ENCODE measurements around the gene SUOX.

The SUOX gene

GRCh38 chr12:56029166-56029519, 32.1 kb downstream of the SUOX start:
- no peak overlapping the region for H3K4ac ChIP-seq (ENCODE audit: low read depth, low read length)
- H3K36me3 ChIP-seq (ENCODE audit: control insufficient read depth, insufficient read depth, low read length) = peaks cover 2% of the 10 kb centered on the region
- no peaks in the 10 kb centered on the region for H3K27me3 ChIP-seq (ENCODE audit: insufficient read depth, low read length, poor library complexity)
- no peak overlapping the region for H3K56ac ChIP-seq (ENCODE audit: low read length)
- DNase-seq = no peak
- no peaks in the 10 kb centered on the region for H3K79me1 ChIP-seq (ENCODE audit: low read length)
- H3K79me2 ChIP-seq (ENCODE audit: control insufficient read depth, insufficient read depth, low read length) = no peaks in the 10 kb centered on the region
- no peak overlapping the region for H3K4me3 ChIP-seq (ENCODE audit: low read length)
- no peak overlapping the region for H3K9ac ChIP-seq (ENCODE audit: low read length)
- no peak overlapping the region for H2BK120ac ChIP-seq (ENCODE audit: low read depth, low read length)
- no peak overlapping the region for H3K23ac ChIP-seq (ENCODE audit: low read length)
- H3K27ac ChIP-seq (ENCODE audit: low read depth, low read length) = no peak overlapping the region
- no peak overlapping the region for H3K18ac ChIP-seq (ENCODE audit: low read length)
- H4K5ac ChIP-seq (ENCODE audit: low read length) = no peak overlapping the region
- no peak overlapping the region for H4K8ac ChIP-seq (ENCODE audit: low read depth, low read length)
- H3K4me1 ChIP-seq (ENCODE audit: control insufficient read depth, low read depth, low read length) = no peaks in the 10 kb centered on the region
- H3K4me2 ChIP-seq (ENCODE audit: low read length) = no peak overlapping the region
- H2BK5ac ChIP-seq (ENCODE audit: low read length) = no peak overlapping the region
- H2AK5ac ChIP-seq (ENCODE audit: low read length) = no peak overlapping the region
- H2BK15ac ChIP-seq (replicated peaks; ENCODE audit: low read depth) = no peak overlapping the region

DNA sequence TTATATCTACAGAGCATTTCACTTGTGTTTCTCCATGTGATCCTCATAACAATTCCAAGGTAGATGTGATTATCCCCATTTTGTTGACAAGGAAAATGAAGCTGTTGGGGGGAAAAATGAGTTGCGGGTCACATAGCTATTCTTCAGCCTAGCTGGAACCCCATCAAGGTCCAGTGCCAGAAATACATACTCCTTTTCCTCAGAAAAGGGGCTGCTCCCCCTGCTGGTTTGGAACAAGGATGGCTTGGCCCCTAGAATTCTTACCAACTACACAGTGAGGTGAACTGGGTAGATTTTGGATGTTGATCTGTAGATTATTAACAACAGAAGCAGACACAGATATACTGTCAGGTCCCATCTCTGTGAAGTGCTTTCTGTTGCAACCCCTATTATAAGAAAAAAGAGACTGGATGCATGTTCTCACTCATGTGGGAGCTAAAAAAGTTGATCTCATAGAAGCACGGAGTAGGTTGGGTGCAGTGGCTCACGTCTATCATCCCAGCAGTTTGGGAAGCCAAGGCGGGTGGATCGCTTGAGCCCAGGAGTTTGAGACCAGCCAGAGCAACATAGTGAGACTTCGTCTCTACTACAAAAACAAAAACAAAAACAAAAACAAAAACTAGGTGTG, 32.7 kb downstream of the SUOX start:
- H3K4ac ChIP-seq (ENCODE audit: low read depth, low read length) = no peak overlapping the region
- no CpG with 5 or more reads among the region's 6 CpGs for WGBS (ENCODE audit: extremely low coverage, insufficient coverage, low lambda C conversion rate)
- no peak overlapping the region for H3K4me2 ChIP-seq (ENCODE audit: low read length)
- no peak overlapping the region for H4K8ac ChIP-seq (ENCODE audit: low read depth, low read length)
- no peak overlapping the region for H3K56ac ChIP-seq (ENCODE audit: low read length)
- peaks cover 4% of the 10 kb centered on the region for H3K36me3 ChIP-seq (ENCODE audit: control insufficient read depth, insufficient read depth, low read length)
- H2BK5ac ChIP-seq (ENCODE audit: low read length) = no peak overlapping the region
- no peak overlapping the region for H3K23ac ChIP-seq (ENCODE audit: low read length)
- DNase-seq = peak; percentile 59
- no peak overlapping the region for H3K18ac ChIP-seq (ENCODE audit: low read length)
- H4K5ac ChIP-seq (ENCODE audit: low read length) = no peak overlapping the region
- no peak overlapping the region for H2BK120ac ChIP-seq (ENCODE audit: low read depth, low read length)
- H3K27me3 ChIP-seq (ENCODE audit: insufficient read depth, low read length, poor library complexity) = no peaks in the 10 kb centered on the region
- no peaks in the 10 kb centered on the region for H3K4me1 ChIP-seq (ENCODE audit: control insufficient read depth, low read depth, low read length)
- no peak overlapping the region for H3K27ac ChIP-seq (ENCODE audit: low read depth, low read length)
- no peak overlapping the region for H2BK15ac ChIP-seq (replicated peaks; ENCODE audit: low read depth)
- H3K9ac ChIP-seq (ENCODE audit: low read length) = no peak overlapping the region
- H3K79me2 ChIP-seq (ENCODE audit: control insufficient read depth, insufficient read depth, low read length) = no peaks in the 10 kb centered on the region
- H2AK5ac ChIP-seq (ENCODE audit: low read length) = no peak overlapping the region
- no peaks in the 10 kb centered on the region for H3K79me1 ChIP-seq (ENCODE audit: low read length)
- no peak overlapping the region for H3K4me3 ChIP-seq (ENCODE audit: low read length)

GRCh38 chr12:56031987-56032386, 34.9 kb downstream of the SUOX start:
- no peak overlapping the region for H3K18ac ChIP-seq (ENCODE audit: low read length)
- H3K36me3 ChIP-seq (ENCODE audit: control insufficient read depth, insufficient read depth, low read length) = peaks cover 4% of the 10 kb centered on the region
- no peak overlapping the region for H2AK5ac ChIP-seq (ENCODE audit: low read length)
- no peaks in the 10 kb centered on the region for H3K27me3 ChIP-seq (ENCODE audit: insufficient read depth, low read length, poor library complexity)
- H3K4me1 ChIP-seq (ENCODE audit: control insufficient read depth, low read depth, low read length) = no peaks in the 10 kb centered on the region
- H4K8ac ChIP-seq (ENCODE audit: low read depth, low read length) = no peak overlapping the region
- H3K4me3 ChIP-seq (ENCODE audit: low read length) = no peak overlapping the region
- no peak overlapping the region for H2BK5ac ChIP-seq (ENCODE audit: low read length)
- no peak overlapping the region for H2BK15ac ChIP-seq (replicated peaks; ENCODE audit: low read depth)
- no peak overlapping the region for H3K4me2 ChIP-seq (ENCODE audit: low read length)
- no peak overlapping the region for H3K27ac ChIP-seq (ENCODE audit: low read depth, low read length)
- WGBS (ENCODE audit: extremely low coverage, insufficient coverage, low lambda C conversion rate) = no CpG with 5 or more reads among the region's 1 CpG
- no peak for DNase-seq
- H3K56ac ChIP-seq (ENCODE audit: low read length) = no peak overlapping the region
- no peak overlapping the region for H2BK120ac ChIP-seq (ENCODE audit: low read depth, low read length)
- no peak overlapping the region for H3K23ac ChIP-seq (ENCODE audit: low read length)
- no peaks in the 10 kb centered on the region for H3K79me2 ChIP-seq (ENCODE audit: control insufficient read depth, insufficient read depth, low read length)
- no peaks in the 10 kb centered on the region for H3K79me1 ChIP-seq (ENCODE audit: low read length)
- no peak overlapping the region for H3K9ac ChIP-seq (ENCODE audit: low read length)
- H3K4ac ChIP-seq (ENCODE audit: low read depth, low read length) = no peak overlapping the region
- no peak overlapping the region for H4K5ac ChIP-seq (ENCODE audit: low read length)

- no peaks in the 10 kb centered on the region for H3K79me2 ChIP-seq (ENCODE audit: control insufficient read depth, insufficient read depth, low read length)
- no peak overlapping the region for H3K4ac ChIP-seq (ENCODE audit: low read depth, low read length)
- H2BK15ac ChIP-seq (replicated peaks; ENCODE audit: low read depth) = no peak overlapping the region
- no peak overlapping the region for H2AK5ac ChIP-seq (ENCODE audit: low read length)
- no peak overlapping the region for H3K23ac ChIP-seq (ENCODE audit: low read length)
- H3K36me3 ChIP-seq (ENCODE audit: control insufficient read depth, insufficient read depth, low read length) = peaks cover 4% of the 10 kb centered on the region
- H3K27me3 ChIP-seq (ENCODE audit: insufficient read depth, low read length, poor library complexity) = no peaks in the 10 kb centered on the region
- DNase-seq = no peak
- H2BK5ac ChIP-seq (ENCODE audit: low read length) = no peak overlapping the region
- no CpG with 5 or more reads among the region's 21 CpGs for WGBS (ENCODE audit: extremely low coverage, insufficient coverage, low lambda C conversion rate)
- H4K5ac ChIP-seq (ENCODE audit: low read length) = no peak overlapping the region
- H3K9ac ChIP-seq (ENCODE audit: low read length) = no peak overlapping the region
- H3K18ac ChIP-seq (ENCODE audit: low read length) = no peak overlapping the region
- no peak overlapping the region for H4K8ac ChIP-seq (ENCODE audit: low read depth, low read length)
- no peak overlapping the region for H3K4me3 ChIP-seq (ENCODE audit: low read length)
- no peak overlapping the region for H3K27ac ChIP-seq (ENCODE audit: low read depth, low read length)
- no peaks in the 10 kb centered on the region for H3K79me1 ChIP-seq (ENCODE audit: low read length)
- no peaks in the 10 kb centered on the region for H3K4me1 ChIP-seq (ENCODE audit: control insufficient read depth, low read depth, low read length)
- no peak overlapping the region for H2BK120ac ChIP-seq (ENCODE audit: low read depth, low read length)
- H3K4me2 ChIP-seq (ENCODE audit: low read length) = no peak overlapping the region
- H3K56ac ChIP-seq (ENCODE audit: low read length) = no peak overlapping the region
Measured at GRCh38 chr12:56034586-56035332, 37.7 kb downstream of the SUOX start.

- no peak overlapping the region for H3K4me3 ChIP-seq (ENCODE audit: low read length)
- H3K79me1 ChIP-seq (ENCODE audit: low read length) = no peaks in the 10 kb centered on the region
- H2BK5ac ChIP-seq (ENCODE audit: low read length) = no peak overlapping the region
- no peak overlapping the region for H3K56ac ChIP-seq (ENCODE audit: low read length)
- peaks cover 4% of the 10 kb centered on the region for H3K36me3 ChIP-seq (ENCODE audit: control insufficient read depth, insufficient read depth, low read length)
- H4K5ac ChIP-seq (ENCODE audit: low read length) = no peak overlapping the region
- H2AK5ac ChIP-seq (ENCODE audit: low read length) = no peak overlapping the region
- H3K79me2 ChIP-seq (ENCODE audit: control insufficient read depth, insufficient read depth, low read length) = peaks cover 2% of the 10 kb centered on the region
- H2BK15ac ChIP-seq (replicated peaks; ENCODE audit: low read depth) = no peak overlapping the region
- H3K18ac ChIP-seq (ENCODE audit: low read length) = no peak overlapping the region
- H3K9ac ChIP-seq (ENCODE audit: low read length) = no peak overlapping the region
- peaks cover 2% of the 10 kb centered on the region for H3K4me1 ChIP-seq (ENCODE audit: control insufficient read depth, low read depth, low read length)
- no peak for DNase-seq
- no peak overlapping the region for H3K4me2 ChIP-seq (ENCODE audit: low read length)
- H2BK120ac ChIP-seq (ENCODE audit: low read depth, low read length) = no peak overlapping the region
- no peak overlapping the region for H3K4ac ChIP-seq (ENCODE audit: low read depth, low read length)
- H3K23ac ChIP-seq (ENCODE audit: low read length) = no peak overlapping the region
- H4K8ac ChIP-seq (ENCODE audit: low read depth, low read length) = no peak overlapping the region
- no peaks in the 10 kb centered on the region for H3K27me3 ChIP-seq (ENCODE audit: insufficient read depth, low read length, poor library complexity)
- no peak overlapping the region for H3K27ac ChIP-seq (ENCODE audit: low read depth, low read length)
- WGBS (ENCODE audit: extremely low coverage, insufficient coverage, low lambda C conversion rate) = no CpG with 5 or more reads among the region's 2 CpGs
Measured at GRCh38 chr12:56037161-56037560, 40.1 kb downstream of the SUOX start.
